HG02610 (cell line): Measurements from ENCODE around the gene SLC39A11.
"Not testable (repeated sequence)": the region's sequence is repeated elsewhere in the genome, so short reads cannot be mapped to it uniquely, and the experiment has no call there.

Experiments used
- ATAC-seq: cut with Tn5 transposase; IDR thresholded peaks from one replicate; pipeline ENCODE4 v1.9.1; 2021; ENCODE audit warnings: mild to moderate bottlenecking, moderate library complexity; ENCODE audit not compliant: unreplicated experiment

SLC39A11 gene

GRCh38 chr17:72804949-72805707 is 287.4 kb downstream of the SLC39A11 start:
- ATAC-seq: no peak

GRCh38 chr17:72802726-72803125 is 289.8 kb downstream of the SLC39A11 start:
- ATAC-seq: no peak

- no peak for ATAC-seq
Measured at GRCh38 chr17:72797142-72797541, 295.3 kb downstream of the SLC39A11 start.

GRCh38 chr17:72795941-72796340 is 296.5 kb downstream of the SLC39A11 start:
- ATAC-seq: no peak

GRCh38 chr17:72794152-72794551 is 298.3 kb downstream of the SLC39A11 start:
- no peak for ATAC-seq

- no peak for ATAC-seq
Measured at GRCh38 chr17:72792771-72793170, 299.7 kb downstream of the SLC39A11 start.

GRCh38 chr17:72790190-72790589 is 302.3 kb downstream of the SLC39A11 start:
- ATAC-seq: no peak

GRCh38 chr17:72789711-72790110 is 302.8 kb downstream of the SLC39A11 start:
- no peak for ATAC-seq

GRCh38 chr17:72788950-72789585 is 303.4 kb downstream of the SLC39A11 start:
- ATAC-seq: no peak

- no peak for ATAC-seq
Measured at GRCh38 chr17:72786209-72786608, 306.3 kb downstream of the SLC39A11 start.

- ATAC-seq: no peak
Measured at GRCh38 chr17:72782985-72783701, 309.3 kb downstream of the SLC39A11 start.

- ATAC-seq: not testable (repeated sequence)
Measured at GRCh38 chr17:72782437-72782836, 310.1 kb downstream of the SLC39A11 start.

GRCh38 chr17:72778169-72779151 is 314.0 kb downstream of the SLC39A11 start:
- no peak for ATAC-seq

GRCh38 chr17:72775919-72776318 is 316.6 kb downstream of the SLC39A11 start:
- ATAC-seq: no peak

GRCh38 chr17:72775237-72775636 is 317.3 kb downstream of the SLC39A11 start:
- no peak for ATAC-seq

GRCh38 chr17:72774236-72774635 is 318.3 kb downstream of the SLC39A11 start:
- no peak for ATAC-seq

- ATAC-seq: not testable (repeated sequence)
Measured at GRCh38 chr17:72773225-72773624, 319.3 kb downstream of the SLC39A11 start.

GRCh38 chr17:72772331-72772821 is 320.1 kb downstream of the SLC39A11 start:
- no peak for ATAC-seq

GRCh38 chr17:72771734-72772133 is 320.8 kb downstream of the SLC39A11 start:
- no peak for ATAC-seq

- ATAC-seq: no peak
Measured at GRCh38 chr17:72766761-72767356, 325.6 kb downstream of the SLC39A11 start.
